ENCODE data around the gene MBD5.

The MBD5 gene

DNA sequence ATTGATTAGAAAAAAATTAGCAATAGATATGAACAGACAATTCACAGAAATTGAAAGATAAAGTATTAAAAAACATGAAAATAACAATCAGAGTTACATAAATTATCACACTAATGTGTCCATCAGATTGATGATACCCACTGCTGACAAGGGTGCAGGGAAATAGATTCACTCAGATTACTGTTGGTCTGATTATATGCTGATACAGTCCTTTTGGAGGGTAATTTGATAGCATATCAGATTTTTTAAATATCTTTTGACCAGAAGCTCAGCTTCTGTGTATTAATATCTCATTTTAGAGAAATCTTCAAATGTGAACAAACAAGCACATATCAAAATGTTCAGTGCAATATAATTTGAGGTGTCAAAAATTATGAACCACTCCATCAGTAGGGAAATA, 465.8 kb downstream of the MBD5 start:
- TF ChIP-seq CTCF (IDR thresholded peaks at IDR 0.05; ENCODE audit: borderline replicate concordance, insufficient read depth, low read depth, low read length) = no peak

DNA sequence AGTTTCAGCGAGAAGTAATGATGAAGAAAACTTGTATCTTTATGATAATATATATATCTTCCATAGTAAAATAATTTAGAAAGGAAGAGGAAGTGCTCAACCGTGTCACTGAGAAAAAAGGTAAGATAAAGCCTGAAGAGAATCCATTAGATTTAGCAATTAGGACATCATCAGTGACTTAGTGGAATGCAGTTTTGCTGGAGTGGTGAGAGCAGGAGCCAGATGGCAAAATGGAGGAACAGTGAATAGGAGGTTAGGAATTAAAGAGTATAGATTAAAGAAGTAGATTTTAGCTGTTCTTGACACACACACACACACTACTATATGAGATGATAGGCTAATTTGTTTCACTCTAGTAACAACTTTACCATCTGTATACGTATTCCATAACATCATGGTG, 466.5 kb downstream of the MBD5 start:
- no peak for TF ChIP-seq CTCF (IDR thresholded peaks at IDR 0.05; ENCODE audit: borderline replicate concordance, insufficient read depth, low read depth, low read length)
- no peak overlapping the region for H3K4me3 ChIP-seq (ENCODE audit: low read depth, low read length)

More for the DNA sequence above, 465.8 kb downstream of the MBD5 start:
- H3K4me3 ChIP-seq (ENCODE audit: low read depth, low read length) = no peak overlapping the region

GRCh38 chr2:148490840-148491439, 470.0 kb downstream of the MBD5 start:
- no peak for TF ChIP-seq CTCF (IDR thresholded peaks at IDR 0.05; ENCODE audit: borderline replicate concordance, insufficient read depth, low read depth, low read length)

GRCh38 chr2:148493822-148494563, 473.1 kb downstream of the MBD5 start:
- no peak overlapping the region for H3K4me3 ChIP-seq (ENCODE audit: low read depth, low read length)
- TF ChIP-seq CTCF (IDR thresholded peaks at IDR 0.05; ENCODE audit: borderline replicate concordance, insufficient read depth, low read depth, low read length) = no peak

More at GRCh38 chr2:148490840-148491439, 470.0 kb downstream of the MBD5 start:
- H3K4me3 ChIP-seq (ENCODE audit: low read depth, low read length) = no peak overlapping the region

GRCh38 chr2:148495586-148495985, 474.7 kb downstream of the MBD5 start:
- TF ChIP-seq CTCF (IDR thresholded peaks at IDR 0.05; ENCODE audit: borderline replicate concordance, insufficient read depth, low read depth, low read length) = no peak
- no peak overlapping the region for H3K4me3 ChIP-seq (ENCODE audit: low read depth, low read length)

- TF ChIP-seq CTCF (IDR thresholded peaks at IDR 0.05; ENCODE audit: borderline replicate concordance, insufficient read depth, low read depth, low read length) = no peak
- no peak overlapping the region for H3K4me3 ChIP-seq (ENCODE audit: low read depth, low read length)
Measured at GRCh38 chr2:148501545-148501944, 480.7 kb downstream of the MBD5 start.

DNA sequence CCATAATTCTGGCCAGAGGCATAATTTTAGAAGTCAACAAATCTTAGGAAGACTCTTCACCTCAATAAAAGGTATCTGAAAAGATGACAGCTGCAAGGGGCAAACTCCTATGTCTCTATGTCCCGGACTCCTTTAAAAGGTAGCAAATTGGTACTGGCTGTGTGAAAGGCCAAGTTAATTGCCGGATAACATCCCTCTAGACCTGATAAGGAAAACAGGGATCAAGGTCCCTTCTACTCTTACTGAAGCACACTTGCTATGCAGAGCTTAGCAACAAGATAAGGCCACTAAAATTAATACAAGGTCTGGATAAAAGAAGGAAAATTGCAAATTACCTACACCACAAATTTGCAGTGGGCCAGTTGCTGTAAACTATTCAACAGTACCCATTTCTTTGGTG, 482.6 kb downstream of the MBD5 start:
- TF ChIP-seq CTCF (IDR thresholded peaks at IDR 0.05; ENCODE audit: borderline replicate concordance, insufficient read depth, low read depth, low read length) = no peak
- no peak overlapping the region for H3K4me3 ChIP-seq (ENCODE audit: low read depth, low read length)

All from GM12875 (cell line).